A549 treated with AZD9567 at 1 μM for 4 hours (cell line): ENCODE data around the gene ADORA3. TPM values are rescaled to one million over a fixed set of nuclear protein-coding genes. Genes with fewer than 3 reads are reported as not detected.

Source experiments
- total RNA-seq: library from RNA; stranded (reverse); fragments of 200-300 nt; extraction: Qiagen RNA extraction; gene quantifications from 5 replicates; pipeline ENCODE4 v1.2.3, GENCODE V29; 2022; ENCODE audit not compliant: insufficient read depth

The ADORA3 gene
- not detected in 5 replicates for total RNA-seq

DNA sequence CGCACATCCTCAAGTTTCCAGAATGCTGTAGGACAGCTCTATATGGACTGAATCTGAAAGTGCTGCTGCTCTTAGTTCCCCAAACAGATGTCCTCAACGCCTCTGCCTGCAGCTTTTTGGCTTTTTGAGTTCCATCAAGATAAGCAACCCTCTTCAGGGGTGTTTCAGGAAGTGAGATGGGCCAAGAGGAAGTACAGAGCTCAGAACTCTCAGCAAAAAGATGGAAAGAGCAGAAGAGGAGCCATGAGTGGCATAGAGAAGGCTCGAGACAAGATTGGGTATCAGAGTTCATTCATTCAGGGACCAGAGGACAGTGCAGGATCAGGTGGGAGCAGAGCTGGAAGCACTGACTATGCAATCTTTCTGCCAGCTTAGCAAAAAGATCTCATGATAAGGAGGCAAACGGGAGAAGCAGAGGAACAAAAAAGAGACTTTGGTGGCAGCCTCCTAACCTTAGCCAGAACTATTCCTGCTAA is at the start of gene ADORA3, which contains the start of gene TMIGD3:
TSS of gene ADORA3 (minus strand) at position 49 of the 476 bp plus-strand sequence. CDS start 279 bp downstream, outside the sequence.
TSS of gene TMIGD3 (minus strand) at position 49 of the 476 bp plus-strand sequence. CDS start 279 bp downstream, outside the sequence.

Other genes with a start within 250 kb of the ADORA3 start
- gene CHIA, start 212.8 kb downstream of the ADORA3 start, total RNA-seq = not detected in 5 replicates
- 1.2 to 1.5 TPM (median 1.3 TPM) in 4 of 5 replicates, not detected in the other for gene OVGP1, start 75.9 kb downstream of the ADORA3 start, total RNA-seq
- 44.4 to 49.6 TPM (median 47.3 TPM) in 5 replicates for gene WDR77, start 54.4 kb downstream of the ADORA3 start, total RNA-seq
- 236 to 254 TPM (median 244 TPM) in 5 replicates for gene ATP5PB, start 54.2 kb downstream of the ADORA3 start, total RNA-seq
- gene C1orf162, start 29.6 kb downstream of the ADORA3 start, total RNA-seq = 0.16 to 0.23 TPM (median 0.21 TPM) in 3 of 5 replicates, not detected in the others
- gene TMIGD3, start within 50 bp of the ADORA3 start, total RNA-seq = not detected in 5 replicates
- 26.2 to 32.5 TPM (median 29.8 TPM) in 5 replicates for gene RAP1A, start 116.2 kb upstream of the ADORA3 start, total RNA-seq
- 2.0 to 2.6 TPM (median 2.5 TPM) in 5 replicates for gene INKA2, start 235.8 kb upstream of the ADORA3 start, total RNA-seq